Stimulated activated CD4-positive, alpha-beta T cell treated with anti-CD3 and anti-CD28 coated beads, Interleukin-4, amount 100 ng/mL, for 48 hours (primary cell): ENCODE results near the gene ANKRD36C.
"Not testable (repeated sequence)": the region's sequence is repeated elsewhere in the genome, so short reads cannot be mapped to it uniquely, and the experiment has no call there.

Experiments used
- DNase-seq, 2 donors: peaks; one replicate each; pipeline ENCODE4 v3.0.0-alpha.2; 2020; ENCODE audit warnings: low read depth in 2 of 2

ANKRD36C gene

GRCh38 chr2:95991351-95992094, at the start of gene ANKRD36C:
Gene ANKRD36C (minus strand): TSS chr2:95991824. CDS start chr2:95991708, 116 bp downstream.
- not testable (repeated sequence) for DNase-seq

GRCh38 chr2:96035554-96035953, 43.9 kb upstream of the ANKRD36C start:
- DNase-seq: not testable (repeated sequence)

- DNase-seq: not testable (repeated sequence)
Observed at GRCh38 chr2:96034792-96035191, 43.2 kb upstream of the ANKRD36C start, which contains the start of gene GPAT2. Gene GPAT2 (minus strand): TSS chr2:96034916. CDS start chr2:96032359, 2,557 bp downstream.

- DNase-seq: not testable (repeated sequence)
Observed at GRCh38 chr2:96033997-96034396, 42.4 kb upstream of the ANKRD36C start.

GRCh38 chr2:96027725-96028325, 36.2 kb upstream of the ANKRD36C start:
- DNase-seq: not testable (repeated sequence)

GRCh38 chr2:96025755-96026154, 34.1 kb upstream of the ANKRD36C start:
- DNase-seq: not testable (repeated sequence)

- DNase-seq: no peak
Observed at GRCh38 chr2:96025194-96025492, 33.5 kb upstream of the ANKRD36C start.

- DNase-seq: no peak
Observed at GRCh38 chr2:96024336-96025193, 32.9 kb upstream of the ANKRD36C start.

GRCh38 chr2:96023701-96024100, 32.1 kb upstream of the ANKRD36C start:
- not testable (repeated sequence) for DNase-seq

GRCh38 chr2:96022701-96023447, 31.2 kb upstream of the ANKRD36C start:
- peak; percentile 53 to 59 for DNase-seq

GRCh38 chr2:96022126-96022525, 30.5 kb upstream of the ANKRD36C start:
- DNase-seq: not testable (repeated sequence)

- DNase-seq: not testable (repeated sequence)
Observed at GRCh38 chr2:96021142-96021541, 29.5 kb upstream of the ANKRD36C start.

- not testable (repeated sequence) for DNase-seq
Observed at GRCh38 chr2:96019909-96020590, 28.4 kb upstream of the ANKRD36C start.

GRCh38 chr2:96016321-96016720, 24.7 kb upstream of the ANKRD36C start:
- not testable (repeated sequence) for DNase-seq

- not testable (repeated sequence) for DNase-seq
Observed at GRCh38 chr2:96012792-96013264, 21.2 kb upstream of the ANKRD36C start.

GRCh38 chr2:96012086-96012791, 20.6 kb upstream of the ANKRD36C start:
- not testable (repeated sequence) for DNase-seq

- DNase-seq: not testable (repeated sequence)
Observed at GRCh38 chr2:96011129-96011455, 19.5 kb upstream of the ANKRD36C start.

- DNase-seq: peak; percentile 95 to 97
Observed at GRCh38 chr2:96010320-96011128, 18.9 kb upstream of the ANKRD36C start.

GRCh38 chr2:96009833-96010232, 18.2 kb upstream of the ANKRD36C start:
- DNase-seq: not testable (repeated sequence)
